ENCODE measurements around the gene NEK11. TPM values are rescaled to one million over a fixed set of nuclear protein-coding genes. Genes with fewer than 3 reads are reported as not detected.

Gene NEK11
- total RNA-seq, result 5.1 and 6.2 TPM in 2 replicates
- long read RNA-seq, partial matches to known transcripts, result 5 of 30 reads
- long read RNA-seq, other reads (novel, unspliced or antisense), result 20 of 30 reads

- H3K9me3 Mint-ChIP-seq (ENCODE audit: unreplicated experiment), result no peaks in the 10 kb centered on the region
- H3K4me3 Mint-ChIP-seq (ENCODE audit: unreplicated experiment), result peak within 1 kb of the TSS; percentile 89
- peaks cover 10% of the 10 kb centered on the region for H3K36me3 Mint-ChIP-seq (ENCODE audit: unreplicated experiment)
- peak within 1 kb of the TSS; percentile 96 for H3K27ac Mint-ChIP-seq (ENCODE audit: unreplicated experiment)
- TF ChIP-seq CTCF (IDR thresholded peaks at IDR 0.05), result no peak
- H3K4me1 Mint-ChIP-seq (ENCODE audit: unreplicated experiment), result peaks cover 22% of the 10 kb centered on the region
- peak; percentile 96 for DNase-seq (ENCODE audit: extremely low spot score, unreplicated experiment)
- no peaks in the 10 kb centered on the region for H3K27me3 Mint-ChIP-seq (ENCODE audit: unreplicated experiment)
These were observed at the start of gene NEK11, which contains the start of gene ASTE1 for GRCh38 chr3:131026321-131027151. NEK11 (plus strand) TSS chr3:131026877; CDS start chr3:131029709, 2,832 bp downstream. ASTE1 (minus strand) TSS chr3:131026825; CDS start chr3:131025306, 1,519 bp downstream.

- no peaks in the 10 kb centered on the region for H3K27me3 Mint-ChIP-seq (ENCODE audit: unreplicated experiment)
- no peak for TF ChIP-seq CTCF (IDR thresholded peaks at IDR 0.05)
- H3K9me3 Mint-ChIP-seq (ENCODE audit: unreplicated experiment), result no peaks in the 10 kb centered on the region
- H3K27ac Mint-ChIP-seq (ENCODE audit: unreplicated experiment), result no peak overlapping the region
- no peaks in the 10 kb centered on the region for H3K4me1 Mint-ChIP-seq (ENCODE audit: unreplicated experiment)
- H3K4me3 Mint-ChIP-seq (ENCODE audit: unreplicated experiment), result no peak overlapping the region
- DNase-seq (ENCODE audit: extremely low spot score, unreplicated experiment), result no peak
- H3K36me3 Mint-ChIP-seq (ENCODE audit: unreplicated experiment), result peaks cover 41% of the 10 kb centered on the region
These were observed 47.6 kb upstream of the NEK11 start for GRCh38 chr3:130979117-130979516.

GRCh38 chr3:130981469-130981868, 45.2 kb upstream of the NEK11 start:
- no peak overlapping the region for H3K4me3 Mint-ChIP-seq (ENCODE audit: unreplicated experiment)
- H3K27ac Mint-ChIP-seq (ENCODE audit: unreplicated experiment), result no peak overlapping the region

GRCh38 chr3:130990282-130990681, 36.4 kb upstream of the NEK11 start:
- Mint-ChIP-seq H3K27me3 (ENCODE audit: unreplicated experiment) (no peaks in the 10 kb centered on the region), H3K36me3 (ENCODE audit: unreplicated experiment) (peaks cover 12% of the 10 kb centered on the region)

More at GRCh38 chr3:130981469-130981868, 45.2 kb upstream of the NEK11 start:
- TF ChIP-seq CTCF (IDR thresholded peaks at IDR 0.05), result no peak
- Mint-ChIP-seq H3K4me1 (ENCODE audit: unreplicated experiment) (no peaks in the 10 kb centered on the region), H3K9me3 (ENCODE audit: unreplicated experiment) (no peaks in the 10 kb centered on the region), H3K36me3 (ENCODE audit: unreplicated experiment) (peaks cover 33% of the 10 kb centered on the region), H3K27me3 (ENCODE audit: unreplicated experiment) (no peaks in the 10 kb centered on the region)
- no peak for DNase-seq (ENCODE audit: extremely low spot score, unreplicated experiment)

More at GRCh38 chr3:130990282-130990681, 36.4 kb upstream of the NEK11 start:
- H3K4me1 Mint-ChIP-seq (ENCODE audit: unreplicated experiment), result no peaks in the 10 kb centered on the region
- no peak overlapping the region for H3K27ac Mint-ChIP-seq (ENCODE audit: unreplicated experiment)
- no peak for TF ChIP-seq CTCF (IDR thresholded peaks at IDR 0.05)
- no peak overlapping the region for H3K4me3 Mint-ChIP-seq (ENCODE audit: unreplicated experiment)
- DNase-seq (ENCODE audit: extremely low spot score, unreplicated experiment), result no peak
- no peaks in the 10 kb centered on the region for H3K9me3 Mint-ChIP-seq (ENCODE audit: unreplicated experiment)

All from osteocyte (in vitro differentiated cells).